Nephron (organoid): ENCODE results near the gene TRIM34.
A peak's percentile ranks its signal among the peaks of the same experiment; 100 is the strongest.
"Not testable (repeated sequence)": the region's sequence is repeated elsewhere in the genome, so short reads cannot be mapped to it uniquely, and the experiment has no call there.

Source experiments
- H3K27ac Mint-ChIP-seq, 3 experiments: 2 replicates each; pipeline ENCODE4 v1.8.0; 2020; ENCODE audit warnings: mixed read lengths in 3 of 3, mild to moderate bottlenecking in 2 of 3, moderate library complexity in 1 of 3
- H3K27me3 Mint-ChIP-seq: 2 replicates; pipeline ENCODE4 v1.8.0; 2021; ENCODE audit warnings: low read depth, mild to moderate bottlenecking, moderate library complexity, mixed read lengths
- H3K36me3 Mint-ChIP-seq: 2 replicates; pipeline ENCODE4 v1.8.0; 2020; ENCODE audit warnings: low read depth, mixed read lengths
- H3K4me1 Mint-ChIP-seq: 2 replicates; pipeline ENCODE4 v1.8.0; 2020; ENCODE audit warnings: mixed read lengths
- H3K4me3 Mint-ChIP-seq, 3 experiments: 2 replicates each; pipeline ENCODE4 v1.8.0; 2020; ENCODE audit warnings: mild to moderate bottlenecking in 3 of 3, mixed read lengths in 3 of 3, moderate library complexity in 2 of 3
- H3K9me3 Mint-ChIP-seq: 2 replicates; pipeline ENCODE4 v1.8.0; 2020; ENCODE audit warnings: mixed read lengths
- TF ChIP-seq, protein P1 (sequence below), 3 experiments: fragments of 200-600 bp; sonication (generic); IDR thresholded peaks; one replicate each; pipeline ENCODE4 v1.5.0; 2021; ENCODE audit warnings: antibody characterized with exemption in 3 of 3; ENCODE audit not compliant: unreplicated experiment in 3 of 3

The TRIM34 gene

GRCh38 chr11:5624489-5625279 is at the start of gene TRIM34:
Gene TRIM34 (plus strand): TSS chr11:5625001. CDS start chr11:5632332, 7,331 bp downstream.
- H3K9me3 Mint-ChIP-seq, result no peaks in the 10 kb centered on the region
- H3K36me3 Mint-ChIP-seq, result no peaks in the 10 kb centered on the region
- TF ChIP-seq, protein P1, sequence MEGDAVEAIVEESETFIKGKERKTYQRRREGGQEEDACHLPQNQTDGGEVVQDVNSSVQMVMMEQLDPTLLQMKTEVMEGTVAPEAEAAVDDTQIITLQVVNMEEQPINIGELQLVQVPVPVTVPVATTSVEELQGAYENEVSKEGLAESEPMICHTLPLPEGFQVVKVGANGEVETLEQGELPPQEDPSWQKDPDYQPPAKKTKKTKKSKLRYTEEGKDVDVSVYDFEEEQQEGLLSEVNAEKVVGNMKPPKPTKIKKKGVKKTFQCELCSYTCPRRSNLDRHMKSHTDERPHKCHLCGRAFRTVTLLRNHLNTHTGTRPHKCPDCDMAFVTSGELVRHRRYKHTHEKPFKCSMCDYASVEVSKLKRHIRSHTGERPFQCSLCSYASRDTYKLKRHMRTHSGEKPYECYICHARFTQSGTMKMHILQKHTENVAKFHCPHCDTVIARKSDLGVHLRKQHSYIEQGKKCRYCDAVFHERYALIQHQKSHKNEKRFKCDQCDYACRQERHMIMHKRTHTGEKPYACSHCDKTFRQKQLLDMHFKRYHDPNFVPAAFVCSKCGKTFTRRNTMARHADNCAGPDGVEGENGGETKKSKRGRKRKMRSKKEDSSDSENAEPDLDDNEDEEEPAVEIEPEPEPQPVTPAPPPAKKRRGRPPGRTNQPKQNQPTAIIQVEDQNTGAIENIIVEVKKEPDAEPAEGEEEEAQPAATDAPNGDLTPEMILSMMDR (IDR thresholded peaks at IDR 0.05; ENCODE audit: unreplicated experiment in 3 of 3), result no peak

DNA sequence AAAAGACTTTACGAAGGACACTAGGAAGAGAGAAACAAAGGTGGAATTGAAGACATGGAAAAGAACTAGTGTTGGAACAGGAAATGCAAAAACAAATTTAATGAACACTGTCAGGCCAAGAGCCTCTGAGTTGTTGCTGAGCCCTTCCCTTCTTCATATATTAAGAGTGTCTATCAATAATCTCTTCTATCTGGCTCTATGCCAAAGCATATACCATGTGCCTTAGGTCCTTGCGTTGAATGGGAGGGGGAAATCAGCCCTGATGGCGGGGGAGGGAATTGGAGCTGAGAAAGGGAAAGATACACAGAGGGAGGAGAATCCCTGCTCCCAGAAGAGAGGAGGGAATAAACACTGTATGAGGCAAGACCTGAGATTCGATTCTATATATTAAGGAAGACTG is 49.6 kb upstream of the TRIM34 start:
- Mint-ChIP-seq H3K36me3 (no peaks in the 10 kb centered on the region), H3K4me3 (no peak overlapping the region), H3K4me1 (no peaks in the 10 kb centered on the region), H3K9me3 (no peaks in the 10 kb centered on the region), H3K27ac (no peak overlapping the region), H3K27me3 (no peaks in the 10 kb centered on the region)
- TF ChIP-seq, protein P1 (IDR thresholded peaks at IDR 0.05; ENCODE audit: unreplicated experiment in 3 of 3), result no peak

More at GRCh38 chr11:5624489-5625279, at the start of gene TRIM34:
- Mint-ChIP-seq H3K27me3 (no peaks in the 10 kb centered on the region), H3K4me1 (peaks cover 9% of the 10 kb centered on the region), H3K4me3 (peak within 1 kb of the TSS; percentile 68 to 74 (median 69)), H3K27ac (peak within 1 kb of the TSS; percentile 52 to 58 (median 56))

- no peaks in the 10 kb centered on the region for H3K4me1 Mint-ChIP-seq
- no peaks in the 10 kb centered on the region for H3K9me3 Mint-ChIP-seq
- no peak overlapping the region for H3K27ac Mint-ChIP-seq
- no peaks in the 10 kb centered on the region for H3K36me3 Mint-ChIP-seq
- H3K27me3 Mint-ChIP-seq, result no peaks in the 10 kb centered on the region
- no peak overlapping the region for H3K4me3 Mint-ChIP-seq
- TF ChIP-seq, protein P1 (IDR thresholded peaks at IDR 0.05; ENCODE audit: unreplicated experiment in 3 of 3), result no peak
These were observed 47.7 kb upstream of the TRIM34 start for GRCh38 chr11:5577101-5577500.

DNA sequence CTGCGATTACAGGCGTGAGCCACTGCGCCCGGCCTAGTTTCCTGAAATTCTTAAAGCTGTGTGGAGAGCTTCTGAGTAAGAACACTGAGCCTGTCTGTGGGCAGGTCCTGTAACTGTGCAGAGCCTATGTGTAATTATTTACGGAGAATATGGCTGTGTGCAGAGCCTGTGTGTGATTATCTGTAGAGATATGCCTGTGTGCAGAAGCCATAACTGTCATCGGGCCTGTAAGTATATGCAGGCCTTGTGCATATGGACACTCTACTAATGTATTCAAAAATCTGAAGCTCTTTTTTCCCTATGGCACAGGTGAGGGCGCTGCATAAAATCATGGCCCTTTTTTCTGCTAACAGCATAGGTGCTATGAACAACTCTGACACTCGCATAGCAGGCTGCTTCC is 44.2 kb upstream of the TRIM34 start, which contains the start of gene OR52B6:
Gene OR52B6, plus strand, starts transcription at position 301 of the 400 bp plus-strand sequence. Its CDS starts 0 bp downstream, at position 301.
- no peaks in the 10 kb centered on the region for H3K36me3 Mint-ChIP-seq
- no peaks in the 10 kb centered on the region for H3K9me3 Mint-ChIP-seq
- H3K4me3 Mint-ChIP-seq, result no peak within 1 kb of the TSS
- TF ChIP-seq, protein P1 (IDR thresholded peaks at IDR 0.05; ENCODE audit: unreplicated experiment in 3 of 3), result no peak
- H3K27ac Mint-ChIP-seq, result no peak within 1 kb of the TSS
- H3K27me3 Mint-ChIP-seq, result no peaks in the 10 kb centered on the region
- no peaks in the 10 kb centered on the region for H3K4me1 Mint-ChIP-seq

DNA sequence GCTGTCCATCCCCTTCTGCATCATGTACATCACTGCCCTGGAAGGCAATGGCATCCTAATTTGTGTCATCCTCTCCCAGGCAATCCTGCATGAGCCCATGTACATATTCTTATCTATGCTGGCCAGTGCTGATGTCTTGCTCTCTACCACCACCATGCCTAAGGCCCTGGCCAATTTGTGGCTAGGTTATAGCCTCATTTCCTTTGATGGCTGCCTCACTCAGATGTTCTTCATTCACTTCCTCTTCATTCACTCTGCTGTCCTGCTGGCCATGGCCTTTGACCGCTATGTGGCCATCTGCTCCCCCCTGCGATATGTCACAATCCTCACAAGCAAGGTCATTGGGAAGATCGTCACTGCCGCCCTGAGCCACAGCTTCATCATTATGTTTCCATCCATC is 43.8 kb upstream of the TRIM34 start:
- TF ChIP-seq, protein P1 (IDR thresholded peaks at IDR 0.05; ENCODE audit: unreplicated experiment in 3 of 3), result no peak
- Mint-ChIP-seq H3K27ac (no peak overlapping the region), H3K4me3 (no peak overlapping the region), H3K27me3 (no peaks in the 10 kb centered on the region), H3K9me3 (no peaks in the 10 kb centered on the region), H3K4me1 (no peaks in the 10 kb centered on the region), H3K36me3 (no peaks in the 10 kb centered on the region)

- H3K36me3 Mint-ChIP-seq, H3K27ac Mint-ChIP-seq, H3K27me3 Mint-ChIP-seq, H3K4me1 Mint-ChIP-seq, H3K4me3 Mint-ChIP-seq, H3K9me3 Mint-ChIP-seq: not testable (repeated sequence)
These were observed 40.3 kb upstream of the TRIM34 start for GRCh38 chr11:5584458-5584857.

DNA sequence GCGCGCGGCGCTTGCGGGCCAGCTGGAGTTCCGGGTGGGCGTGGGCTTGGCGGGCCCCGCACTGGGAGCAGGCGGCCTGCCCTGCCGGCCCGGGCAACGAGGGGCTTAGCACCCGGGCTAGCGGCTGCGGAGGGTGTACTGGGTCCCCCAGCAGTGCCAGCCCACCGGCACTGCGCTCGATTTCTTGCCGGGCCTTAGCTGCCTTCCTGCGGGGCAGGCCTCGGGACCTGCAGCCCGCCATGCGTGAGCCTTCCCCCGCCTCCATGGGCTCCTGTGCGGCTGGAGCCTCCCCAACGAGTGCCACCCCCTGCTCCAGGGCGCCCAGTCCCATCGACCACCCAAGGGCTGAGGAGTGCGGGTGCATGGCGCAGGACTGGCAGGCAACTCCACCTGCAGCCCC is 34.9 kb upstream of the TRIM34 start:
- H3K9me3 Mint-ChIP-seq, result not testable (repeated sequence)

More for the DNA sequence above, 34.9 kb upstream of the TRIM34 start:
- not testable (repeated sequence) for H3K36me3 Mint-ChIP-seq, H3K27ac Mint-ChIP-seq, H3K27me3 Mint-ChIP-seq, H3K4me3 Mint-ChIP-seq, H3K4me1 Mint-ChIP-seq
